Body of pancreas (tissue), 4 donors: ENCODE measurements around the gene RPGRIP1L.

Experiments used
- CTCF ChIP-seq, 7 experiments: fragments of 450-650 bp in 4 of 7; fragments of 200-600 bp in 3 of 7; sonication (generic) in 3 of 7; IDR thresholded peaks; one replicate each; pipeline ENCODE4 v1.5.1; 2016 to 2019; ENCODE audit warnings: antibody characterized with exemption in 7 of 7
- POLR2A ChIP-seq, 3 donors: fragments of 450-650 bp; IDR thresholded peaks; one replicate each; pipeline ENCODE4 v1.6.1; 2016; ENCODE audit warnings: antibody characterized with exemption in 3 of 3, mild to moderate bottlenecking in 2 of 3

GRCh38 chr16:53597776-53598175 lies 105.9 kb downstream of the RPGRIP1L start:
- TF ChIP-seq CTCF (IDR thresholded peaks at IDR 0.05) (no peak), POLR2A (IDR thresholded peaks at IDR 0.05) (no peak)
